H1 (cell line): ENCODE data around the gene FOXO1. TPM values are rescaled to one million over a fixed set of nuclear protein-coding genes. Genes with fewer than 3 reads are reported as not detected.

Source experiments
- CTCF ChIA-PET: fragments of 300-600 bp; sonication (Branson Sonifier 250); formaldehyde crosslinking; loops from one replicate; lab custom pipeline; 2021; ENCODE audit not compliant: partially characterized antibody; lab: Charles Lee
- POLR2A ChIA-PET: fragments of 300-600 bp; sonication (Branson Sonifier 250); formaldehyde crosslinking; loops from one replicate; lab custom pipeline; 2021; ENCODE audit warnings: inconsistent platforms; ENCODE audit not compliant: partially characterized antibody; lab: Charles Lee
- DNase-seq, 2 experiments: peaks; one replicate each; pipeline versions ENCODE4 v3.0.0 to v3.0.0-alpha.2; 2010 to 2022; ENCODE audit warnings: low spot score in 2 of 2, low read depth in 1 of 2, mixed read lengths in 1 of 2
- FAIRE-seq: peaks from 2 replicates; lab custom pipeline; 2011; peaks lifted over from hg19 to GRCh38; lab: Jason Lieb, UNC
- H2AFZ ChIP-seq: 2 replicates; pipeline ENCODE4 v1.8.1; 2012; ENCODE audit warnings: low read length, inconsistent platforms
- H2AK5ac ChIP-seq: 2 replicates; pipeline ENCODE4 v1.6.1; 2013; ENCODE audit warnings: low read depth, low read length
- H2BK120ac ChIP-seq: replicated peaks from 2 replicates; pipeline ENCODE3; 2013; ENCODE audit warnings: low read depth, low read length, inconsistent platforms
- H2BK12ac ChIP-seq: 2 replicates; pipeline ENCODE4 v1.6.1; 2013; ENCODE audit warnings: low read depth, low read length
- H2BK15ac ChIP-seq: 2 replicates; pipeline ENCODE4 v1.6.1; 2013; ENCODE audit warnings: low read length
- H2BK20ac ChIP-seq: 2 replicates; pipeline ENCODE4 v1.6.1; 2013; ENCODE audit warnings: low read length
- H2BK5ac ChIP-seq: 2 replicates; pipeline ENCODE4 v1.6.1; 2013; ENCODE audit warnings: low read depth, low read length
- H3K14ac ChIP-seq: 2 replicates; pipeline ENCODE4 v1.6.1; 2013; ENCODE audit warnings: inconsistent platforms; ENCODE audit not compliant: insufficient read length
- H3K18ac ChIP-seq: 2 replicates; pipeline ENCODE4 v1.6.1; 2013; ENCODE audit warnings: low read length; ENCODE audit errors: extremely low read depth
- H3K23ac ChIP-seq: 2 replicates; pipeline ENCODE4 v1.6.1; 2013; ENCODE audit warnings: inconsistent platforms; ENCODE audit not compliant: insufficient read length
- H3K23me2 ChIP-seq: 2 replicates; pipeline ENCODE4 v1.6.1; 2013; ENCODE audit warnings: low read depth, low read length
- H3K27ac ChIP-seq: 2 replicates; pipeline ENCODE4 v1.6.1; 2011; ENCODE audit warnings: low read depth, low read length, inconsistent platforms
- H3K27me3 ChIP-seq, 4 experiments: replicated peaks in 1 of 4; 1 replicate in 1 of 4; 2 replicates in 3 of 4; pipeline versions ENCODE4 v1.6.1 to v1.8.1; 2011 to 2013; ENCODE audit warnings: low read length in 3 of 4, mild to moderate bottlenecking in 3 of 4, inconsistent platforms in 2 of 4, mixed read lengths in 2 of 4, moderate library complexity in 1 of 4; ENCODE audit not compliant: control insufficient read depth in 3 of 4, insufficient read depth in 3 of 4; ENCODE audit errors: extremely low read depth in 1 of 4
- H3K36me3 ChIP-seq, 4 experiments: 2 replicates each; pipeline versions ENCODE4 v1.6.1 to v1.8.1; 2011 to 2013; ENCODE audit warnings: mild to moderate bottlenecking in 4 of 4, low read length in 3 of 4, moderate library complexity in 2 of 4, control low read depth in 1 of 4, inconsistent platforms in 1 of 4; ENCODE audit not compliant: insufficient read depth in 4 of 4, control insufficient read depth in 2 of 4
- H3K4ac ChIP-seq: replicated peaks from 2 replicates; pipeline ENCODE3; 2013; ENCODE audit warnings: low read length, low read depth, mixed read lengths, inconsistent platforms; ENCODE audit not compliant: insufficient read length
- H3K4me1 ChIP-seq, 4 experiments: replicated peaks in 1 of 4; 1 replicate in 1 of 4; 2 replicates in 3 of 4; pipeline versions ENCODE4 v1.6.1 to v1.8.1; 2011 to 2013; ENCODE audit warnings: low read length in 3 of 4, inconsistent platforms in 2 of 4, mixed read lengths in 1 of 4; ENCODE audit not compliant: insufficient read depth in 4 of 4, control insufficient read depth in 3 of 4
- H3K4me2 ChIP-seq, 2 experiments: 2 replicates each; pipeline versions ENCODE4 v1.6.1 to v1.8.1; 2011 to 2013; ENCODE audit warnings: low read depth in 2 of 2, low read length in 2 of 2, control low read depth in 1 of 2, inconsistent platforms in 1 of 2, mild to moderate bottlenecking in 1 of 2; ENCODE audit not compliant: insufficient read depth in 1 of 2
- H3K4me3 ChIP-seq, 4 experiments: fragments of 200-600, 300-600 bp in 1 of 4; sonication (generic), shearing (Covaris generic), sonication (Bioruptor Twin) in 1 of 4; 2 replicates each; pipeline versions ENCODE4 v1.5.1 to v1.8.1; 2011 to 2016; ENCODE audit warnings: low read length in 4 of 4, low read depth in 3 of 4, control low read depth in 2 of 4, inconsistent platforms in 2 of 4, mild to moderate bottlenecking in 2 of 4, mixed read lengths in 1 of 4, moderate library complexity in 1 of 4; ENCODE audit not compliant: insufficient read depth in 2 of 4; ENCODE audit errors: extremely low read depth in 1 of 4
- H3K56ac ChIP-seq: replicated peaks from 2 replicates; pipeline ENCODE3; 2013; ENCODE audit warnings: low read depth, mild to moderate bottlenecking, mixed read lengths, low read length, inconsistent platforms; ENCODE audit not compliant: insufficient read length
- H3K79me1 ChIP-seq: 2 replicates; pipeline ENCODE4 v1.6.1; 2013; ENCODE audit warnings: low read depth, low read length, control low read depth
- H3K79me2 ChIP-seq, 2 experiments: 2 replicates each; pipeline versions ENCODE4 v1.6.1 to v1.8.1; 2012 to 2013; ENCODE audit warnings: low read length in 2 of 2, mild to moderate bottlenecking in 2 of 2, inconsistent platforms in 1 of 2; ENCODE audit not compliant: insufficient read depth in 2 of 2, control insufficient read depth in 1 of 2
- H3K9ac ChIP-seq, 4 experiments: replicated peaks in 1 of 4; 1 replicate in 1 of 4; 2 replicates in 3 of 4; pipeline versions ENCODE4 v1.6.1 to v1.8.1; 2011 to 2013; ENCODE audit warnings: low read depth in 3 of 4, low read length in 3 of 4, control low read depth in 2 of 4, mild to moderate bottlenecking in 2 of 4, moderate library complexity in 2 of 4, inconsistent platforms in 1 of 4; ENCODE audit errors: extremely low read depth in 1 of 4
- H3K9me3 ChIP-seq, 2 experiments: 2 replicates each; pipeline versions ENCODE4 v1.6.1 to v1.8.1; 2012 to 2013; ENCODE audit warnings: mild to moderate bottlenecking in 2 of 2, moderate library complexity in 2 of 2, control low read depth in 1 of 2, inconsistent platforms in 1 of 2, low read depth in 1 of 2, low read length in 1 of 2, mixed read lengths in 1 of 2; ENCODE audit not compliant: insufficient read depth in 2 of 2
- H4K20me1 ChIP-seq, 2 experiments: replicated peaks in 1 of 2; 2 replicates each; pipeline versions ENCODE3 to v1.8.1; 2011 to 2013; ENCODE audit warnings: inconsistent platforms in 2 of 2, low read length in 2 of 2, mild to moderate bottlenecking in 1 of 2; ENCODE audit not compliant: insufficient read depth in 2 of 2, control insufficient read depth in 1 of 2
- H4K5ac ChIP-seq: 2 replicates; pipeline ENCODE4 v1.6.1; 2013; ENCODE audit warnings: low read length, low read depth, mixed read lengths, inconsistent platforms; ENCODE audit not compliant: insufficient read length
- H4K8ac ChIP-seq: 2 replicates; pipeline ENCODE4 v1.8.0; 2013; ENCODE audit warnings: mild to moderate bottlenecking, moderate library complexity, low read length, inconsistent platforms; ENCODE audit not compliant: insufficient read depth; ENCODE audit errors: extremely low read depth
- H4K91ac ChIP-seq: replicated peaks from 2 replicates; pipeline ENCODE3; 2013; ENCODE audit warnings: low read length, mixed read lengths, inconsistent platforms; ENCODE audit not compliant: insufficient read length
- CHD2 ChIP-seq: IDR thresholded peaks from 2 replicates; pipeline ENCODE4 v1.6.1; 2012; ENCODE audit warnings: low read length, improper control_type of control experiment
- GTF2F1 ChIP-seq: IDR thresholded peaks from 2 replicates; pipeline ENCODE4 v1.6.1; 2012; ENCODE audit warnings: low read depth, low read length, improper control_type of control experiment, borderline replicate concordance
- KDM1A ChIP-seq: fragments of 200-600, 300-600 bp; sonication (generic); IDR thresholded peaks from 2 replicates; pipeline ENCODE4 v1.7.1; 2016; ENCODE audit warnings: mild to moderate bottlenecking, low read length, borderline replicate concordance
- RBBP5 ChIP-seq: IDR thresholded peaks from 2 replicates; pipeline ENCODE4 v1.7.1; 2012; ENCODE audit warnings: low read depth, mild to moderate bottlenecking, inconsistent platforms, low read length, moderate library complexity, borderline replicate concordance
- SP2 ChIP-seq: IDR thresholded peaks from 2 replicates; pipeline ENCODE4 v1.6.1; 2012; ENCODE audit warnings: mild to moderate bottlenecking, low read length, inconsistent platforms
- SUZ12 ChIP-seq: fragments of 200-600 bp; sonication (generic); IDR thresholded peaks from 2 replicates; pipeline ENCODE4 v1.6.1; 2012; ENCODE audit warnings: mild to moderate bottlenecking, inconsistent platforms, low read length, moderate library complexity, mixed read lengths
- TAF1 ChIP-seq: IDR thresholded peaks from 2 replicates; pipeline ENCODE4 v1.6.1; 2011; ENCODE audit warnings: mild to moderate bottlenecking, low read depth, low read length
- WGBS, 2 experiments: shearing (Covaris generic) in 1 of 2; methylation state at CpG; one replicate each; pipeline versions ENCODE4 v1.1.6 to v1.1.7; 2013 to 2015; ENCODE audit warnings: low lambda C conversion rate in 2 of 2, mixed read lengths in 2 of 2, inconsistent platforms in 1 of 2, low coverage in 1 of 2, missing lambda C conversion rate in 1 of 2; ENCODE audit not compliant: insufficient replicate concordance in 2 of 2, insufficient coverage in 1 of 2, insufficient read length in 1 of 2; ENCODE audit errors: extremely low coverage in 1 of 2, missing lambda C conversion rate in 1 of 2; 5-methylcytosine and 5-hydroxymethylcytosine counted together
- polyA plus RNA-seq, 7 experiments: library from polyadenylated mRNA; depleted of rRNA in 3 of 7; stranded (reverse) in 5 of 7; unstranded in 2 of 7; fragments of >200 nt in 5 of 7; fragments of 200-250 nt in 2 of 7; gene quantifications; 1 replicate in 5 of 7; 2 replicates in 1 of 7; 4 replicates in 1 of 7; pipeline versions ENCODE4 v1.2.1 to v1.2.3, GENCODE V29; 2011 to 2013; ENCODE audit warnings: missing spikeins in 2 of 7, mixed read lengths in 2 of 7
- total RNA-seq: library from RNA; stranded (reverse); fragmentation: NEBNext Ultra II Directional; extraction: Animal tissue kit (Norgen Biotek cat#: 25700); gene quantifications from 2 replicates; pipeline ENCODE4 v1.2.1, GENCODE V29; 2021

The FOXO1 gene
- total and polyA plus RNA-seq, 2 of the 8 experiments (the other 6 are each of a cell fraction or from before 2014, with no cell fraction given) = 35.3 to 56.9 TPM

GRCh38 chr13:40569024-40569350, 97.5 kb downstream of the FOXO1 start:
- Histone ChIP-seq H3K4me2 (0 out of 4 replicates have a peak overlapping the region, but pooled peaks of 1 of the 2 experiments have one; percentile 18), H3K4me1 (peaks cover 12 to 29% (median 21%) of the 10 kb centered on the region in 4 experiments)

More at GRCh38 chr13:40569024-40569350, 97.5 kb downstream of the FOXO1 start:
- Histone ChIP-seq H4K8ac (no peak overlapping the region), H3K23ac (no peak overlapping the region), H2AK5ac (no peak overlapping the region), H3K36me3 (no peaks in the 10 kb centered on the region), H4K5ac (no peak overlapping the region), H3K79me2 (peaks cover 16 to 100% of the 10 kb centered on the region in 2 experiments; a peak in 3 of 4 replicates), H2BK120ac (no peak overlapping the region), H3K18ac (no peak overlapping the region; the same call in 1 of the 2 replicates), H4K91ac (no peak overlapping the region), H3K79me1 (no peaks in the 10 kb centered on the region; the same call in 1 of the 2 replicates), H3K14ac (no peak overlapping the region), H3K4ac (no peak overlapping the region), H2BK5ac (no peak overlapping the region), H2AFZ (no peak overlapping the region), H3K27me3 (no peaks in the 10 kb centered on the region), H3K56ac (no peak overlapping the region), H3K9ac (no peak overlapping the region), H2BK15ac (no peak overlapping the region), H2BK12ac (no peak overlapping the region), H3K4me3 (no peak overlapping the region), H2BK20ac (no peak overlapping the region), H3K9me3 (no peaks in the 10 kb centered on the region), H3K23me2 (no peaks in the 10 kb centered on the region), H4K20me1 (peaks cover 25 to 41% of the 10 kb centered on the region in 2 experiments), H3K27ac (no peak overlapping the region)
- POLR2A ChIA-PET = interaction anchor here (1.0 to 1.6 kb wide), 2 partner anchors 9 to 11 kb away, joined by 3 read pairs; no protein-coding TSS in a partner anchor
- FAIRE-seq (no peak), DNase-seq (no peak)
- TF ChIP-seq GTF2F1 (no peak), SP2 (no peak), TAF1 (no peak), RBBP5 (no peak), SUZ12 (no peak), KDM1A (no peak), CHD2 (no peak)
- WGBS, 2 experiments = 87% methylated on average over 3 of the region's 3 CpGs; no CpG with 5 or more reads in 1 of the 2 experiments
- CTCF ChIA-PET = no interaction called here
